Mucosa of rectum (tissue), 2 donors: ENCODE results near the gene PPP2R5C.

Experiments used
- H3K27ac ChIP-seq, 2 donors: one replicate each; pipeline ENCODE4 v1.7.0; 2013; ENCODE audit warnings: inconsistent platforms in 2 of 2, low read depth in 2 of 2, low read length in 2 of 2
- H3K27me3 ChIP-seq, 2 donors: one replicate each; pipeline ENCODE4 v1.7.0; 2013; ENCODE audit warnings: low read length in 2 of 2; ENCODE audit not compliant: control insufficient read depth in 2 of 2, insufficient read depth in 2 of 2
- H3K36me3 ChIP-seq, 2 donors: one replicate each; pipeline ENCODE4 v1.7.0; 2013; ENCODE audit warnings: low read length in 2 of 2; ENCODE audit not compliant: control insufficient read depth in 2 of 2, insufficient read depth in 2 of 2
- H3K4me1 ChIP-seq, 2 donors: one replicate each; pipeline ENCODE4 v1.7.0; 2013; ENCODE audit warnings: low read length in 2 of 2, mild to moderate bottlenecking in 1 of 2; ENCODE audit not compliant: control insufficient read depth in 2 of 2, insufficient read depth in 2 of 2
- H3K4me3 ChIP-seq, 2 donors: one replicate each; pipeline ENCODE4 v1.7.0; 2013; ENCODE audit warnings: low read length in 2 of 2
- H3K9ac ChIP-seq, 2 donors: one replicate each; pipeline ENCODE4 v1.7.0; 2013; ENCODE audit warnings: low read length in 2 of 2, low read depth in 1 of 2, mild to moderate bottlenecking in 1 of 2
- H3K9me3 ChIP-seq, 2 donors: one replicate each; pipeline ENCODE4 v1.7.0; 2013; ENCODE audit warnings: low read length in 2 of 2; ENCODE audit not compliant: control insufficient read depth in 2 of 2
- donor health status: healthy.
- donor health status: Normal muscosa, but diverticular disease.

PPP2R5C gene

GRCh38 chr14:101780390-101780789, 18.9 kb downstream of the PPP2R5C start:
- H3K9ac ChIP-seq: peak overlapping the region in 1 of 2 donors; percentile 20
- no peaks in the 10 kb centered on the region for H3K9me3 ChIP-seq
- H3K4me1 ChIP-seq: peaks cover 7 to 8% of the 10 kb centered on the region in 2 donors
- H3K36me3 ChIP-seq: peaks cover 0 to 2% of the 10 kb centered on the region in 2 donors
- H3K27me3 ChIP-seq: peaks cover 0 to 2% of the 10 kb centered on the region in 2 donors
- no peak overlapping the region for H3K27ac ChIP-seq
- H3K4me3 ChIP-seq: peak overlapping the region in 1 of 2 donors; percentile 35

GRCh38 chr14:101780887-101781239, 19.4 kb downstream of the PPP2R5C start:
- peaks cover 5 to 8% of the 10 kb centered on the region in 2 donors for H3K4me1 ChIP-seq
- H3K4me3 ChIP-seq: peak overlapping the region in 1 of 2 donors; percentile 35
- H3K9ac ChIP-seq: peak overlapping the region; percentile 20 to 29
- H3K27ac ChIP-seq: no peak overlapping the region
- no peaks in the 10 kb centered on the region for H3K9me3 ChIP-seq
- H3K27me3 ChIP-seq: peaks cover 0 to 2% of the 10 kb centered on the region in 2 donors
- peaks cover 0 to 2% of the 10 kb centered on the region in 2 donors for H3K36me3 ChIP-seq

GRCh38 chr14:101781240-101782061, 19.9 kb downstream of the PPP2R5C start:
- Histone ChIP-seq H3K9ac (peak overlapping the region in 1 of 2 donors; percentile 57), H3K36me3 (peaks cover 0 to 2% of the 10 kb centered on the region in 2 donors), H3K9me3 (no peaks in the 10 kb centered on the region), H3K27ac (no peak overlapping the region), H3K4me3 (peak overlapping the region; percentile 57 to 63), H3K4me1 (peaks cover 5 to 8% of the 10 kb centered on the region in 2 donors), H3K27me3 (peaks cover 0 to 2% of the 10 kb centered on the region in 2 donors)

GRCh38 chr14:101783260-101784016, 21.9 kb downstream of the PPP2R5C start:
- Histone ChIP-seq H3K36me3 (peaks cover 3 to 4% of the 10 kb centered on the region in 2 donors), H3K27ac (no peak overlapping the region), H3K9ac (no peak overlapping the region), H3K4me1 (peaks cover 5 to 8% of the 10 kb centered on the region in 2 donors), H3K27me3 (peaks cover 0 to 2% of the 10 kb centered on the region in 2 donors), H3K4me3 (no peak overlapping the region), H3K9me3 (no peaks in the 10 kb centered on the region)

GRCh38 chr14:101784631-101785030, 23.1 kb downstream of the PPP2R5C start:
- Histone ChIP-seq H3K27ac (no peak overlapping the region), H3K36me3 (peaks cover 3 to 4% of the 10 kb centered on the region in 2 donors), H3K4me1 (peaks cover 5 to 8% of the 10 kb centered on the region in 2 donors), H3K9me3 (no peaks in the 10 kb centered on the region), H3K9ac (no peak overlapping the region), H3K27me3 (peaks cover 0 to 2% of the 10 kb centered on the region in 2 donors), H3K4me3 (no peak overlapping the region)

- H3K4me3 ChIP-seq: no peak overlapping the region
- H3K36me3 ChIP-seq: peaks cover 3 to 4% of the 10 kb centered on the region in 2 donors
- no peaks in the 10 kb centered on the region for H3K9me3 ChIP-seq
- peaks cover 0 to 3% of the 10 kb centered on the region in 2 donors for H3K4me1 ChIP-seq
- no peak overlapping the region for H3K9ac ChIP-seq
- no peak overlapping the region for H3K27ac ChIP-seq
- no peaks in the 10 kb centered on the region for H3K27me3 ChIP-seq
Measured at GRCh38 chr14:101788016-101788635, 26.6 kb downstream of the PPP2R5C start.

GRCh38 chr14:101789222-101789621, 27.7 kb downstream of the PPP2R5C start:
- H3K9me3 ChIP-seq: no peaks in the 10 kb centered on the region
- H3K9ac ChIP-seq: no peak overlapping the region
- H3K36me3 ChIP-seq: peaks cover 3 to 4% of the 10 kb centered on the region in 2 donors
- H3K4me1 ChIP-seq: peaks cover 0 to 3% of the 10 kb centered on the region in 2 donors
- H3K27ac ChIP-seq: no peak overlapping the region
- no peak overlapping the region for H3K4me3 ChIP-seq
- no peaks in the 10 kb centered on the region for H3K27me3 ChIP-seq

- no peak overlapping the region for H3K27ac ChIP-seq
- no peaks in the 10 kb centered on the region for H3K9me3 ChIP-seq
- peaks cover 0 to 3% of the 10 kb centered on the region in 2 donors for H3K4me1 ChIP-seq
- no peak overlapping the region for H3K4me3 ChIP-seq
- H3K36me3 ChIP-seq: peaks cover 3% of the 10 kb centered on the region in 2 donors
- H3K9ac ChIP-seq: no peak overlapping the region
- H3K27me3 ChIP-seq: no peaks in the 10 kb centered on the region
Measured at GRCh38 chr14:101790232-101790631, 28.7 kb downstream of the PPP2R5C start.

GRCh38 chr14:101791919-101792572, 30.5 kb downstream of the PPP2R5C start:
- Histone ChIP-seq H3K36me3 (peaks cover 3% of the 10 kb centered on the region in 2 donors), H3K27ac (no peak overlapping the region), H3K27me3 (no peaks in the 10 kb centered on the region), H3K9me3 (no peaks in the 10 kb centered on the region), H3K9ac (peak overlapping the region in 1 of 2 donors; percentile 37), H3K4me1 (peaks cover 0 to 3% of the 10 kb centered on the region in 2 donors), H3K4me3 (peak overlapping the region; percentile 25 to 55)
